Midbrain (tissue), 1 donor: ENCODE data around the gene ARHGDIG.
"Not testable (repeated sequence)": the region's sequence is repeated elsewhere in the genome, so short reads cannot be mapped to it uniquely, and the experiment has no call there.

ENCODE experiments used
- DNase-seq: peaks from one replicate; lab custom pipeline; 2025; lab: John Stamatoyannopoulos, UW

Gene ARHGDIG

GRCh38 chr16:330741-331140, 50.4 kb downstream of the ARHGDIG start:
- no peak for DNase-seq

DNA sequence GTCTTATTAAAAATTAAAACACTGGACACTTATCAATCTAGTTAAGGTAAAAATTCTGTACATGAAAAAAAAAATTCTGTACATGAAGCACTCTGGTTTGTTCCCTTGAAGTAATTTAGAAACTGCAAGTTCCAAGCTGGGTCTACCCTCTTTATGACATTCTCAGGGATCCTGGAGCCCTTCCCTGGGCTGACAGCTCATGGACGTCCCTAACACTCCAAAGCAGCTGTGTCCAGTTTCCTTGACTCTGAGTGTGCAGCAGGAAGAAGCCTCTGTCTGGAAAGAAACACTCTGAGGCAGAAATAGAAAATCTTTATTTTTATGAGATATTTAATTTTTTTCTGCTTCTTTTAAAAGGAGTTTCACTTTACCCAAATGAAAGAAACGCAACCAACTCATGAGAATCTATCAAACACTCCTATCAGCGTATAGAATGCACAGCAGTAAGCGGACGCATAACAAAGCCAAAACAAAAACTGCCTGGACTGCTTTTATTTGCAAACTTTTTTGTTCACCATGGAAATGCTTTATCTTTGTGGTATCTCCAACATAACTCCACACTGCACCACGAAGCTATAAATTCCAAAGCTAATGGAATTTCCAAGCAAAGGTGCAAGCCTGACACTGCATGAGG, 50.9 kb downstream of the ARHGDIG start:
- DNase-seq, result not testable (repeated sequence)
